Measurements from ENCODE around the gene RFX5. TPM values are rescaled to one million over a fixed set of nuclear protein-coding genes. Genes with fewer than 3 reads are reported as not detected.

RFX5 gene
- total and polyA plus RNA-seq, 7 donors: 4.7 to 38.7 (median 17.7) TPM

DNA sequence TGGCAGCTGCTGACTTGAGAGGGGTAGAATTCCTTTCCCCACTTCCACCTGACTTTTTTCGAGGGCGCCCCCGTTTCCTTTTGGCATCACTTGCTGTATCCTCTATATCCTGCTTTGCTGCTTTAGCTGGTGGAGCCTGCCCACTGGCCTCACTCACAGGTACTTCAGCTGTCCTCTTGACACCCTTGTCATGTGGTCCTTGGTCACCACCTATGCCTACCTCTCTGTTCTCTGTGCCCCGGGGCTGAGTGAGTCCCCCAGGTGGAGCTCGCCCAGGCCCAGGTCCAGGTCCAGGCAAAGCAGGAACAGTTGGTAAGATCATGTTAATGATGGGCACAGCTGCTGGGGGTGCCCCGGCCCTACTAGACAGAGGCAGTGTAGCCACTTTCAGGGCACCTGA lies 4.5 kb downstream of the RFX5 start:
- Histone ChIP-seq H3K27ac (no peak overlapping the region), H3K4me1 (peaks cover 10% of the 10 kb centered on the region), H3K36me3 (ENCODE audit: insufficient read depth in 1 of 2, low read depth in 1 of 2) (peaks cover 0 to 48% of the 10 kb centered on the region in 2 donors), H3K9me3 (no peaks in the 10 kb centered on the region), H3K27me3 (ENCODE audit: insufficient read depth in 3 of 3, low read length in 2 of 3) (no peaks in the 10 kb centered on the region), H3K4me3 (no peak overlapping the region)
- ATAC-seq: no peak
- WGBS, 3 donors: 76 to 81% (median 78%) methylated on average over 6 of the region's 6 CpGs
- DNase-seq: no peak
- intact Hi-C loops (cut with DNase I): loop anchor here in 1 of 2 donors (10.0 kb wide), 1 partner anchor 52 kb away; the partner anchor contains the start of gene PSMB4
- TF ChIP-seq, protein P1, sequence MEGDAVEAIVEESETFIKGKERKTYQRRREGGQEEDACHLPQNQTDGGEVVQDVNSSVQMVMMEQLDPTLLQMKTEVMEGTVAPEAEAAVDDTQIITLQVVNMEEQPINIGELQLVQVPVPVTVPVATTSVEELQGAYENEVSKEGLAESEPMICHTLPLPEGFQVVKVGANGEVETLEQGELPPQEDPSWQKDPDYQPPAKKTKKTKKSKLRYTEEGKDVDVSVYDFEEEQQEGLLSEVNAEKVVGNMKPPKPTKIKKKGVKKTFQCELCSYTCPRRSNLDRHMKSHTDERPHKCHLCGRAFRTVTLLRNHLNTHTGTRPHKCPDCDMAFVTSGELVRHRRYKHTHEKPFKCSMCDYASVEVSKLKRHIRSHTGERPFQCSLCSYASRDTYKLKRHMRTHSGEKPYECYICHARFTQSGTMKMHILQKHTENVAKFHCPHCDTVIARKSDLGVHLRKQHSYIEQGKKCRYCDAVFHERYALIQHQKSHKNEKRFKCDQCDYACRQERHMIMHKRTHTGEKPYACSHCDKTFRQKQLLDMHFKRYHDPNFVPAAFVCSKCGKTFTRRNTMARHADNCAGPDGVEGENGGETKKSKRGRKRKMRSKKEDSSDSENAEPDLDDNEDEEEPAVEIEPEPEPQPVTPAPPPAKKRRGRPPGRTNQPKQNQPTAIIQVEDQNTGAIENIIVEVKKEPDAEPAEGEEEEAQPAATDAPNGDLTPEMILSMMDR (IDR thresholded peaks at IDR 0.05): no peak

DNA sequence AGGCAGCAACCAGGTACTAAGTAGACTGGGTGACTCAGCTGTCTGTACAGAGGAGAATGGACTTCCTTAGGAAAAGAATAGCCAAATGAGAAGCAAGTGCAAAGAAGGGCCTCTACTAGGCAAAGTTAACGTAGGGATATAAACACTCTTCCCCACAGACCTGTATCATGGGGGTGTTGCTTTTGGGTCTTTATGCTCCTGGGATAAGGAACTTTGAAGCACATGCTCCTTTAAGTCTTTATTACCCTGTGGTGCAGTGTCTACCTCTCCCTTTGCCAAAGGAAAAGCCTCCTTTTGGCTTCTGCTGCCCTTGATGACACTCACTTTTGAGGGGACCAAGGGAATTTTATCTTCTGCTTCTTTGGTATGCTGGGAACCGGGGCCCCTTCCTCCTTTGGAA lies 5.0 kb downstream of the RFX5 start:
- intact Hi-C loops (cut with DNase I): loop anchor here in 1 of 2 donors (10.0 kb wide), 1 partner anchor 53 kb away; the partner anchor contains the start of gene PSMB4
- DNase-seq (no peak), ATAC-seq (no peak)
- Histone ChIP-seq H3K27ac (no peak overlapping the region), H3K9me3 (no peaks in the 10 kb centered on the region), H3K4me1 (peaks cover 9% of the 10 kb centered on the region), H3K4me3 (no peak overlapping the region), H3K36me3 (ENCODE audit: insufficient read depth in 1 of 2, low read depth in 1 of 2) (peaks cover 0 to 48% of the 10 kb centered on the region in 2 donors), H3K27me3 (ENCODE audit: insufficient read depth in 3 of 3, low read length in 2 of 3) (no peaks in the 10 kb centered on the region)
- 89 to 94% (median 90%) methylated on average over 2 of the region's 2 CpGs for whole genome bisulfite sequencing, 3 donors
- TF ChIP-seq, protein P1 (IDR thresholded peaks at IDR 0.05): no peak

DNA sequence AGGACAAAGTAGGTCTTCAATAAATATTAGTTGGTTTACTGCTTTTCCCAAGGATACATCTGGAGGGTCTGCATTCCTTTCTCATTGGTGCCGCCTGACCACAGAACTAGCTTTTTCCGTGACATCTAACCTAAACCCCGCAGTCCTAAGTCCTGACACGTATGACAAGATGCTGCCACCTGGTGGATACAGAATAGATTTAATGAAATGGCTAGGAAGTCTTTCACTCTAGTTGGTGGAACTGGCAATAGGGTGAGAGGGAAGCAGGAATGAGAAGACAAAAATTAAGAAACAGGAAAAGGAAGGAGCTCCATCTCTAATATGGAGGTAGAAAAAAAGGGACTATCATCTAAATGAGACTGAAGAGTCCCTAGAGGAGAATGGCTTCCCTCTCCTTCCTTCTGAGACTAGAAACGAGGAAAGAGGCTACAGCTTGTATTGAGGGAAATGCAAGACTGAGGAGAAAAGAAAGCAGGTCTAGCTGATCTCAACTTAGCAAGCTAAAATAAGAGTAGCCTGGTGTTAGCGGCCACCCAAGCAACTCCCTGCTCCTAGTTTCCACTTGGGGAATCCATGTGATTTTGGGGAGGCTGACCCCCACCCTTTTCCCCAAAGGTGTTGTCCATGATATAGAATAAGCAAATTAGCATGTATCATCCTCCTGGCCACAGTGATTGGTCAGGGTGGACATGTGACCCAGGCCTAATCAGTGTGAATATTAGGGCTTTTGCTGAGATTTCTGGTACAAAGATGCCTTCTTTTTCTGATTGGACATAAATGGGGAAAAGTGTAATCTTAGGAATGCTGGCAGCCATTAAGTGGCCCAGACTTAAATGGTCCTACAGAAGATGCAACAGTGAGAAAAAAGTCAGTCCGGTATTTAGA lies 5.9 kb downstream of the RFX5 start:
- DNase-seq (no peak), ATAC-seq (peak; percentile 83 to 93 (median 84))
- H3K36me3 ChIP-seq (ENCODE audit: insufficient read depth in 1 of 2, low read depth in 1 of 2): peaks cover 0 to 47% of the 10 kb centered on the region in 2 donors
- H3K9me3 ChIP-seq: no peaks in the 10 kb centered on the region
- TF ChIP-seq, protein P1 (IDR thresholded peaks at IDR 0.05): peak; percentile 75
- WGBS, 3 donors: 29 to 36% (median 34%) methylated on average over 7 of the region's 7 CpGs
- intact Hi-C loops (cut with DNase I): loop anchor here (1.0 to 10.0 kb wide), 2 partner anchors 40 to 54 kb away; partner anchors contain the start of gene PSMB4 (in 1 of the 2)
- H3K27ac ChIP-seq: peak overlapping the region; percentile 19
- no peaks in the 10 kb centered on the region for H3K27me3 ChIP-seq (ENCODE audit: insufficient read depth in 3 of 3, low read length in 2 of 3)
- H3K4me3 ChIP-seq: no peak overlapping the region
- peaks cover 4% of the 10 kb centered on the region for H3K4me1 ChIP-seq

DNA sequence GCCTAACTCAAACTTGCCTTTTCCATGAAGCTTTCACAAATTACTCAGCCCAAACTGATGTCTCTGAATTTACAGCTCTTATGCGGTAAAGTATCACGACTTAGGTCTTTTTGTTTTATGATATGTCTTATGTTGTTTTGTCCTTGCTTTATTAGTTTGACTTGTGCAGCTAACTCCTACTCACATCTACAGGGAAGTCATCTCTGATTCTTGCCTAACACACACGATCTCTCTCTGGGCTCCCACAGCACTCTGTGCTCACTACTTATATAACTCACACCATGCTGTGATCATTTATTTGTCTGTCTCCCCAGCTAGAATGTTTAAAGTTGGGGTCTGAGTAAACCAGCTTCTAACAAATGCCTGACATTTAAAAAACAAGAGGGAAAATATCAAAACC lies 10.5 kb downstream of the RFX5 start:
- no peak overlapping the region for H3K27ac ChIP-seq
- 90 to 95% (median 91%) methylated on average over 3 of the region's 3 CpGs for WGBS, 3 donors
- no peaks in the 10 kb centered on the region for H3K4me1 ChIP-seq
- no peaks in the 10 kb centered on the region for H3K27me3 ChIP-seq (ENCODE audit: insufficient read depth in 3 of 3, low read length in 2 of 3)
- intact Hi-C loops (cut with DNase I): no loop called here
- TF ChIP-seq, protein P1 (IDR thresholded peaks at IDR 0.05): no peak
- no peaks in the 10 kb centered on the region for H3K9me3 ChIP-seq
- no peak overlapping the region for H3K4me3 ChIP-seq
- H3K36me3 ChIP-seq (ENCODE audit: insufficient read depth in 1 of 2, low read depth in 1 of 2): peaks cover 0 to 2% of the 10 kb centered on the region in 2 donors
- ATAC-seq (no peak), DNase-seq (no peak)

All from psoas muscle (tissue), 8 donors.